GM12873 (cell line): ENCODE measurements around the gene MVD.

Experiments used
- CTCF ChIP-seq: IDR thresholded peaks from 2 replicates; pipeline ENCODE4 v1.5.1; 2012; ENCODE audit warnings: low read depth, mild to moderate bottlenecking, moderate library complexity, low read length, control low read depth; ENCODE audit not compliant: insufficient read depth; ENCODE audit errors: missing control alignments

MVD gene

GRCh38 chr16:88685156-88686061 is 22.5 kb upstream of the MVD start:
- peak; percentile 73 for TF ChIP-seq CTCF

- no peak for TF ChIP-seq CTCF
Measured at GRCh38 chr16:88684569-88685155, 21.8 kb upstream of the MVD start.

GRCh38 chr16:88681709-88682451 is 19.0 kb upstream of the MVD start:
- TF ChIP-seq CTCF, result no peak

GRCh38 chr16:88681084-88681680 is 18.3 kb upstream of the MVD start:
- TF ChIP-seq CTCF, result peak; percentile 82

GRCh38 chr16:88680554-88681083 is 17.7 kb upstream of the MVD start:
- no peak for TF ChIP-seq CTCF

GRCh38 chr16:88678224-88678979 is 15.5 kb upstream of the MVD start:
- no peak for TF ChIP-seq CTCF
